Ovary (tissue), 3 donors: Measurements from ENCODE around the gene COL23A1.

ENCODE experiments used
- EP300 ChIP-seq: sonication (generic); formaldehyde crosslinking; IDR thresholded peaks from one replicate; pipeline ENCODE4 v1.6.1; 2017; ENCODE audit warnings: antibody characterized with exemption
- POLR2A ChIP-seq: fragments of 450-650 bp; IDR thresholded peaks from one replicate; pipeline ENCODE4 v1.6.1; 2017; ENCODE audit warnings: antibody characterized with exemption, mild to moderate bottlenecking, moderate library complexity
- TF ChIP-seq, protein P1 (sequence below), 3 donors: fragments of 450-650 bp in 2 of 3; fragments of 200-600 bp in 1 of 3; IDR thresholded peaks; one replicate each; pipeline versions ENCODE4 v1.5.1 to v1.8.0; 2016 to 2022; ENCODE audit warnings: antibody characterized with exemption in 3 of 3, mild to moderate bottlenecking in 1 of 3
- donor health status: DM: no; HTN: no; CAD: no.

DNA sequence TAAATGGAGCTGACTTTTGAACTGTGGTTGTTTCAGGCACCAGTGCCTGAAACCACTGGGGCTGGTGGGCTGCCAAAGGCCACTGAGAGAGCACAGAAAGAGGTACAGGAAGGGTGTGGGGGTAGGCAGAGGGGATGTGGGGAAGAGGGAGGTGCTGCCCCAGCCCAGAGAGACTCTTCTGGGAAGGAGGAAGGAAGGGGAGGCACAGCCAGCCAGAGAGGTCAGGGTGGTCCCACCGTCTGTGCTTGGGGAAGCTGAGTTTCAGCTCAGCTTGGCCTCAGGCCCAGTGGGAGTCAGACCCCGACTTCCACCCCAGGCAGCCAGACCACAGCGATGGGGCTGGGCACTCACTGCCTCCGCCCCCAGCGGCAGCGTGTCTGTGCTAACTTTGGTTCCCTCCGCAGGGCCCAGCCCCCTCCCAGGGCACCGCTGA is 348.9 kb downstream of the COL23A1 start:
- TF ChIP-seq, protein P1, sequence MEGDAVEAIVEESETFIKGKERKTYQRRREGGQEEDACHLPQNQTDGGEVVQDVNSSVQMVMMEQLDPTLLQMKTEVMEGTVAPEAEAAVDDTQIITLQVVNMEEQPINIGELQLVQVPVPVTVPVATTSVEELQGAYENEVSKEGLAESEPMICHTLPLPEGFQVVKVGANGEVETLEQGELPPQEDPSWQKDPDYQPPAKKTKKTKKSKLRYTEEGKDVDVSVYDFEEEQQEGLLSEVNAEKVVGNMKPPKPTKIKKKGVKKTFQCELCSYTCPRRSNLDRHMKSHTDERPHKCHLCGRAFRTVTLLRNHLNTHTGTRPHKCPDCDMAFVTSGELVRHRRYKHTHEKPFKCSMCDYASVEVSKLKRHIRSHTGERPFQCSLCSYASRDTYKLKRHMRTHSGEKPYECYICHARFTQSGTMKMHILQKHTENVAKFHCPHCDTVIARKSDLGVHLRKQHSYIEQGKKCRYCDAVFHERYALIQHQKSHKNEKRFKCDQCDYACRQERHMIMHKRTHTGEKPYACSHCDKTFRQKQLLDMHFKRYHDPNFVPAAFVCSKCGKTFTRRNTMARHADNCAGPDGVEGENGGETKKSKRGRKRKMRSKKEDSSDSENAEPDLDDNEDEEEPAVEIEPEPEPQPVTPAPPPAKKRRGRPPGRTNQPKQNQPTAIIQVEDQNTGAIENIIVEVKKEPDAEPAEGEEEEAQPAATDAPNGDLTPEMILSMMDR (IDR thresholded peaks at IDR 0.05) = no peak
- TF ChIP-seq EP300 (no peak), POLR2A (no peak)
